Prostate gland (tissue), 2 donors: ENCODE data around the gene PEX7. TPM values are rescaled to one million over a fixed set of nuclear protein-coding genes. Genes with fewer than 3 reads are reported as not detected.

Experiments used
- DNase-seq: peaks from one replicate; pipeline ENCODE4 v3.0.0-alpha.2; 2019; ENCODE audit warnings: low spot score
- H3K27ac ChIP-seq, 2 donors: fragments of 200-600 bp; sonication (generic); 2 replicates each; pipeline ENCODE4 v1.5.1; 2017 to 2019
- H3K27me3 ChIP-seq: fragments of 200-600 bp; sonication (generic); replicated peaks from 2 replicates; pipeline ENCODE4 v1.5.1; 2019; ENCODE audit not compliant: insufficient read depth
- H3K36me3 ChIP-seq, 2 donors: fragments of 200-600 bp; sonication (generic); 1 replicate in 1 of 2; 2 replicates in 1 of 2; pipeline versions ENCODE4 v1.5.1 to v1.8.1; 2017 to 2019
- H3K4me1 ChIP-seq: fragments of 200-600 bp; sonication (generic); replicated peaks from 2 replicates; pipeline ENCODE4 v1.5.1; 2019
- H3K4me3 ChIP-seq, 2 donors: fragments of 200-600 bp; sonication (generic); 2 replicates each; pipeline ENCODE4 v1.5.1; 2017 to 2019
- H3K9me3 ChIP-seq: fragments of 200-600 bp; sonication (generic); 2 replicates; pipeline ENCODE4 v1.5.1; 2017
- POLR2A ChIP-seq: fragments of 450-650 bp; IDR thresholded peaks from one replicate; pipeline ENCODE4 v1.6.1; 2016; ENCODE audit warnings: antibody characterized with exemption, mild to moderate bottlenecking
- POLR2AphosphoS5 ChIP-seq: sonication (generic); formaldehyde crosslinking; IDR thresholded peaks from one replicate; pipeline ENCODE4 v1.6.1; 2017; ENCODE audit warnings: antibody characterized with exemption
- WGBS: methylation state at CpG from one replicate; pipeline ENCODE4 v1.1.5; 2018; 5-methylcytosine and 5-hydroxymethylcytosine counted together
- intact Hi-C: fragments of 100-400 bp; cut with DNase I; formaldehyde crosslinking; loops from one replicate; pipeline ENCODE4 v1.14.2; 2022
- total RNA-seq, 2 donors: library from RNA; depleted of rRNA; stranded (reverse); fragments of >200 nt; gene quantifications; one replicate each; pipeline ENCODE4 v1.1.0, GENCODE V29; 2016
- TF ChIP-seq, protein P1 (sequence below), 4 experiments: fragments of 200-600 bp in 2 of 4; fragments of 450-650 bp in 2 of 4; sonication (generic) in 2 of 4; IDR thresholded peaks; 1 replicate in 3 of 4; 2 replicates in 1 of 4; pipeline ENCODE4 v1.5.1; 2016 to 2019; ENCODE audit warnings: antibody characterized with exemption in 4 of 4, mild to moderate bottlenecking in 2 of 4, moderate library complexity in 2 of 4

The PEX7 gene
- total RNA-seq, 2 donors from 2014 or later: 15.4 to 27.6 TPM

DNA sequence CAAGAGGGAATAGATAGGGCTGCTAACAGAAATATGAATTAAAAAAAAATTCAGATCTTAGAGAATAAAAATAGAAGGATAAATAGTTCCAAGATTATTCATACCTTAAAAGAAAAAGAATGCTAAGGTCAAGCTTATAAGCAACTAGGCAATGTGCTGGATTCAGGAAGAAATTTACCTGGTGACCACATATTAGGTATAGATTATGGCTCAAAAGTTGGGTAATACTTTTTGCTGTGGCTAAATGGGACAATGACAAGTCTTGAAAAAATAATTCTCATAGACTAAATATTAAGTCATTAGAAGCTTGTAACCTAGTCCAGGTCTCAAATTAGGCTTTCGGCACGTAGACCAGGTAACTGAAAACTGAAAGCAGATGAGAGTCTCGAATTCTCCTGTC is 47.3 kb upstream of the PEX7 start:
- Histone ChIP-seq H3K9me3 (no peaks in the 10 kb centered on the region), H3K4me3 (no peak overlapping the region), H3K27ac (no peak overlapping the region), H3K4me1 (peaks cover 6% of the 10 kb centered on the region), H3K27me3 (no peaks in the 10 kb centered on the region), H3K36me3 (no peaks in the 10 kb centered on the region)
- DNase-seq: no peak
- 84% methylated on average over 3 of the region's 3 CpGs for WGBS
- intact Hi-C loops: no loop called here
- no peak for TF ChIP-seq POLR2A
- TF ChIP-seq, protein P1, sequence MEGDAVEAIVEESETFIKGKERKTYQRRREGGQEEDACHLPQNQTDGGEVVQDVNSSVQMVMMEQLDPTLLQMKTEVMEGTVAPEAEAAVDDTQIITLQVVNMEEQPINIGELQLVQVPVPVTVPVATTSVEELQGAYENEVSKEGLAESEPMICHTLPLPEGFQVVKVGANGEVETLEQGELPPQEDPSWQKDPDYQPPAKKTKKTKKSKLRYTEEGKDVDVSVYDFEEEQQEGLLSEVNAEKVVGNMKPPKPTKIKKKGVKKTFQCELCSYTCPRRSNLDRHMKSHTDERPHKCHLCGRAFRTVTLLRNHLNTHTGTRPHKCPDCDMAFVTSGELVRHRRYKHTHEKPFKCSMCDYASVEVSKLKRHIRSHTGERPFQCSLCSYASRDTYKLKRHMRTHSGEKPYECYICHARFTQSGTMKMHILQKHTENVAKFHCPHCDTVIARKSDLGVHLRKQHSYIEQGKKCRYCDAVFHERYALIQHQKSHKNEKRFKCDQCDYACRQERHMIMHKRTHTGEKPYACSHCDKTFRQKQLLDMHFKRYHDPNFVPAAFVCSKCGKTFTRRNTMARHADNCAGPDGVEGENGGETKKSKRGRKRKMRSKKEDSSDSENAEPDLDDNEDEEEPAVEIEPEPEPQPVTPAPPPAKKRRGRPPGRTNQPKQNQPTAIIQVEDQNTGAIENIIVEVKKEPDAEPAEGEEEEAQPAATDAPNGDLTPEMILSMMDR (IDR thresholded peaks at IDR 0.05): no peak

DNA sequence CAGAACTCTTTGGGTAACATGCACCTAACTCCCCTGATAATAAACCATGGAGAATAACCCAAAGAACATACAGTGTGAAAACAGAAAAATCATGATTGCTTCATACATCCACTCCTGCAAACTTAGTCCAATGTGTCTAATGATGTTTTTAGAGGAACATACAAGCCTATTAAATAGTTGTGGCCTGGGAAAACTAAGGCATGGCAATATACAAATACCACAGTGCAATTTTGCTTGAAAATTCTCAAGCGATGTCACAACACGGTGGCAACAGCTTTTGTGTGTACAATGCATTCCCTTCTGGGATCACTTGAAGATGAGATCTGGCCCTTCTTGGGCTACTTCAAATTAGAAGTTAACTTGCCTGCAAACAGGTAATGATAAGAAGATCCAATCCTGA is 46.8 kb upstream of the PEX7 start:
- no peak for DNase-seq
- intact Hi-C loops: no loop called here
- H3K27me3 ChIP-seq: no peaks in the 10 kb centered on the region

DNA sequence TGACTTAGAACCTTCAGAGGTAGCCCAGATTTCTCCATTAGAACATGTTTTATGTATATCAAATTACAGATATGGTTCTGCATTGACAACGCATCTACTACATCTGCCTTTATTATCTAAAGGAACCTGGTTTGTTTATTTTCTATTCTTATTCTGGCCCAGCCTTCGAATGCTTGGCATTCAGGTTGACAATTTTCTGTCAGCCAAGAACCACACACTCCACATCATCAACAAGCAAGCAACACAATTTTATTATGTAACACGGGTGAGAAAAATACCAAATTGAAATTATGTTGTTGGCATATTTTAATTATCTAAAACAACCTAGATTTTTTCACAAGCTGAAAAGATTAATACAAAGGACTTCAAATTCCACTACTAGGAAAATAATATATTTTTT is 44.7 kb upstream of the PEX7 start:
- intact Hi-C loops: no loop called here
- WGBS: 63% methylated on average over 3 of the region's 3 CpGs
- Histone ChIP-seq H3K4me1 (peaks cover 9% of the 10 kb centered on the region), H3K27ac (no peak overlapping the region), H3K9me3 (no peaks in the 10 kb centered on the region), H3K4me3 (no peak overlapping the region), H3K27me3 (no peaks in the 10 kb centered on the region), H3K36me3 (no peaks in the 10 kb centered on the region)
- TF ChIP-seq POLR2A (no peak), POLR2AphosphoS5 (no peak)
- TF ChIP-seq, protein P1 (IDR thresholded peaks at IDR 0.05): no peak
- DNase-seq: no peak

More for the DNA sequence above, 46.8 kb upstream of the PEX7 start:
- H3K4me3 ChIP-seq: no peak overlapping the region
- no peak overlapping the region for H3K27ac ChIP-seq
- TF ChIP-seq POLR2AphosphoS5 (no peak), POLR2A (no peak)
- TF ChIP-seq, protein P1 (IDR thresholded peaks at IDR 0.05): no peak
- 93% methylated on average over 2 of the region's 2 CpGs for WGBS
- H3K4me1 ChIP-seq: peaks cover 9% of the 10 kb centered on the region
- no peaks in the 10 kb centered on the region for H3K36me3 ChIP-seq
- no peaks in the 10 kb centered on the region for H3K9me3 ChIP-seq

DNA sequence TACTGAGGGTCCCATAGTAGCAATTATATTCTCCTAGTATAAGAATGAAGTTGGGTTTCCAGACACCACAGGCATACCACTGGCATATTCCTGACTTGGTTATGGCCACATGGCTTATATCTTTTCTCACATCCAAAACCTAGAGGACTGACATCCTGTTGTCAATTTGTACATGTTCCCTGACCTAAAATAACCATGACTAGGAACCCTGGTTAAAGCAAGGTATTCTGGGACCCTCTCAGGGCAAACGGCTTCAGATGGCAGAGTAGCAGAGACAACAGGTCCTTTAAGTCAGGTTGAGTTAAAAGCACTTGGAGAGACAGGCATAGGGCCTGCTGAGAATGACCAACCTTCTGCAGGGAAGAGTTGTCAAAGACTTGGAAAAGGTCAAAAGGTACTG is 42.7 kb upstream of the PEX7 start:
- intact Hi-C loops: no loop called here
- Histone ChIP-seq H3K36me3 (no peaks in the 10 kb centered on the region), H3K4me3 (no peak overlapping the region), H3K4me1 (peaks cover 9% of the 10 kb centered on the region), H3K27me3 (no peaks in the 10 kb centered on the region), H3K27ac (no peak overlapping the region), H3K9me3 (no peaks in the 10 kb centered on the region)
- no peak for DNase-seq
- 59% methylated on average over 1 of the region's 1 CpG for WGBS
- TF ChIP-seq, protein P1 (IDR thresholded peaks at IDR 0.05): no peak
- TF ChIP-seq POLR2A: no peak
- no peak for TF ChIP-seq POLR2AphosphoS5

GRCh38 chr6:136780972-136781371 is 41.4 kb upstream of the PEX7 start:
- peaks cover 9% of the 10 kb centered on the region for H3K4me1 ChIP-seq
- no peaks in the 10 kb centered on the region for H3K27me3 ChIP-seq
- 94% methylated on average over 3 of the region's 3 CpGs for WGBS
- H3K4me3 ChIP-seq: no peak overlapping the region
- H3K36me3 ChIP-seq: no peaks in the 10 kb centered on the region
- DNase-seq: no peak
- TF ChIP-seq POLR2AphosphoS5 (no peak), POLR2A (no peak)
- TF ChIP-seq, protein P1 (IDR thresholded peaks at IDR 0.05): no peak
- H3K9me3 ChIP-seq: no peaks in the 10 kb centered on the region
- intact Hi-C loops: no loop called here
- H3K27ac ChIP-seq: no peak overlapping the region
